NCI-H2196 (cell line): ENCODE results near the gene STARD4.

Source experiments
- DNase-seq: peaks from one replicate; lab custom pipeline; 2025; ENCODE audit not compliant: unreplicated experiment; lab: John Stamatoyannopoulos, UW

STARD4 gene

GRCh38 chr5:111512375-111513130 is at the start of gene STARD4:
Gene STARD4 (minus strand): TSS chr5:111512535. CDS start chr5:111507433, 5,102 bp downstream.
- DNase-seq: peak; percentile 94

GRCh38 chr5:111559680-111560079 is 47.3 kb upstream of the STARD4 start:
- DNase-seq: no peak

- DNase-seq: no peak
Measured at GRCh38 chr5:111557686-111558085, 45.4 kb upstream of the STARD4 start.

- no peak for DNase-seq
Measured at GRCh38 chr5:111557111-111557510, 44.8 kb upstream of the STARD4 start.

DNA sequence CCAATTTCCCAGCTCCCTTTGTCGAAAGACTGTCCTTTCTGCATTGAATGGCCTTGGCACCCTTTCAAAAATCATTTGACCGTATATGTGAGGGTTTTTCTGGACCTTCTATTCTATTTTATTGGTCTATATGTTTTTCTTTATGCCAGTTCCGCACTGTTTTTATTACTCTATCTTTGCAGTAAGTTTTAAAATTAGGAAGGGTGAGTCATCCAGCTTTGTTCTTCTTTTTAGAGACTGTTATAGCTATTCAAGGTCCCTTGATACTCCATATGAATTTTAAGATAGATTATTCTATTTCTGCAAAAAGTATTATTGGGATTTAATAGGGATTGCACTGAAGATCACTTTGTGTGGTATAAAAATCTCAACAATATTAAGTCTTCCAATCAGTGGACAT is 44.2 kb upstream of the STARD4 start:
- DNase-seq: no peak

- DNase-seq: no peak
Measured at GRCh38 chr5:111555760-111556159, 43.4 kb upstream of the STARD4 start.

DNA sequence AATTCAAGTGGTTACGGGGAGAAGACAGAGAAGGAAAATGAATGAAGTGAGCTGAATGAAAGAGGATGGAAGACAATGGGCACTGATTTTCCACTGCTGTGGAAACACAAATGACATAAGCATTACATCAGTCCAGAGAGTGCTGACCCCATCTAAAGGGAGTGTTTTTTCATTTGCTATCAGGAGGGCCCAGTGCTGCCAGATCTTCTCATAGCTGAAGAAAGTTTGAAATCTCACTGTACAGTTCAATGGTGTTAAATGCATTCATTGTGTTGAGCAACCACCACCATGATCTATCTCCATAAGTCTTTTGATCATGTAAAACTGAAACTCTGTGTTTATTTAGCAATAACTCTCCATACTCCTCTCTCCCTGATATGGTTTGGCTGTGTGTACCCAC is 41.5 kb upstream of the STARD4 start:
- DNase-seq: no peak

- no peak for DNase-seq
Measured at GRCh38 chr5:111552896-111553295, 40.6 kb upstream of the STARD4 start.

DNA sequence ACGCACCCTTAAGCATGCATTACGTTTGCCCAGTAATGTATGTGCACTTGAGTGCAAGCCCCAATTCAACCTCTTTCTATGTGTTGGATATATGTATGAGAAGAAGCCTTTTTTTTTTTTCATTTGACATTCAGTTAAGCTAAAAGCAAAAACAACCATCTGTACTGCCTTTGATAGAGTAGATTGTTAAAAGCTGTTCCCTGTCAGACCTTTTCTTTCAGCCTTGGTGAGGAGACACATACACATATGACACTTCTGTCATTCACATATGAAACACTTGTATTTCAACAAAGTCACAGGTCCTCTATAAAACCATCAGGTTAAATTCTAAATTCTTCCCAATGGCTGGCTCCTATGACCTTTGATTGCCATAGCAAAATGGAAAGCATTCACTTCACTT is 40.2 kb upstream of the STARD4 start:
- no peak for DNase-seq

- DNase-seq: no peak
Measured at GRCh38 chr5:111551569-111552275, 39.4 kb upstream of the STARD4 start.

GRCh38 chr5:111551161-111551560 is 38.8 kb upstream of the STARD4 start:
- no peak for DNase-seq

DNA sequence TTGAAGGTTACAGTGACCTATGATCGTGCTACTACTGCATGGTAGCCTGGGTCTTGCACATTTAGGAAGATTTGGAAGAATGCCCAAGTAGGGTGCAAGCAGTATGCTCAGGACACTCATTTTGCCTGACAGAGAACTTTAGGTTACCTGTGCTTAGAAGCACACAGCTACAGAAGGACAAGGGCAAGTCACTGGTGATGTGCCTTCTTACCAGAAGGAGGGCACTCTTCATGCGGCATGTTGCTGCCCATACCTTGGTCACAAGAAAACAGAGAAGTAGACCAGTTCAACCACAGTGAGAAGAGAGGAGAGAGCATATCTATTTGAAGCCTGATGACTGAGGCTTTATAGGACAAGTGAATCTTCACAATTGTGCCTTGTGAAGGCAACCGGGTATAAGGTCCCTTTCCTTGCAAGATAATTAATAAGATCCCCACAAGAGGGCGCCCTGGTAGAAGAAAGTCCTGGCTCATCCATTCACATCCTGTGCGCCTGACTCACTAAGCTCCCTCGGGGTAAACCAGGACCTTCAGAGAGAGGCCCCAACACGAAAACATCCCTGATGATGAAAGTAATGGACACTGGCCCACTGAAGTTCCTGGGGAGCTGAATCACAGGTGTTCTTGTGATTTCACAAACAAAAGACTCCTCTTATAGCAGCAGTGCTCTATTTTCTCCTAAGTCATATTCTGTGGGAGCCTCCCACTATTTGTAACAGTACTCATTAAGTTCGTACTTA is 38.1 kb upstream of the STARD4 start:
- peak; percentile 84 for DNase-seq

- peak; percentile 25 for DNase-seq
Measured at GRCh38 chr5:111548992-111549649, 36.8 kb upstream of the STARD4 start.

DNA sequence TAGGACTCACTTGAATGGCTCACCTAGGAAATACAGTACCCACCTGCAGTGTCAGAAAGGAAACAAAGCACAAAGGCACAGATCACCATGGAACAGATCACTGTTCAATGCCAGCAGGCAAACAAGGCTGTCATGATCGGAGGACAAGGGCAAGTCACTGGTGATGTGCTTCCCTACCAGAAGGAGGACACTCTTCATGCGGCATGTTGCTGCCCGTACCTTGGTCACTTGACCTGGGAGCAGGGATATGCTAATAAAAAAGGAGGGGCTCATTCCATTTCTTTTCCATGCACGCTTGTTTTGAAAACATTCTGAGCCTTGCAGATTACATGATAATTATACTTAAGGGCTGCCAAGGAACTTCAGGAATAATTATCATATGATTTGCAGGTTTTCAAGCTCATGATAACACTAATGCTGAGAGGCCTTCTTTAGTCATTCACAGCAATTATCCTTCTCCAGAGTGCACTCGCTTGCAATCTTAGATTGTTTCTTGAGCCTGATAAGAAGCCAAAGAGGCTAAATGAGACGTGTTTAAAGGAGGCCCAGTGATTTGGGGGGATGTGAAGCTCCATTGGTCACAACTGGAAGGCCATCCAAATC is 36.1 kb upstream of the STARD4 start:
- DNase-seq: no peak

DNA sequence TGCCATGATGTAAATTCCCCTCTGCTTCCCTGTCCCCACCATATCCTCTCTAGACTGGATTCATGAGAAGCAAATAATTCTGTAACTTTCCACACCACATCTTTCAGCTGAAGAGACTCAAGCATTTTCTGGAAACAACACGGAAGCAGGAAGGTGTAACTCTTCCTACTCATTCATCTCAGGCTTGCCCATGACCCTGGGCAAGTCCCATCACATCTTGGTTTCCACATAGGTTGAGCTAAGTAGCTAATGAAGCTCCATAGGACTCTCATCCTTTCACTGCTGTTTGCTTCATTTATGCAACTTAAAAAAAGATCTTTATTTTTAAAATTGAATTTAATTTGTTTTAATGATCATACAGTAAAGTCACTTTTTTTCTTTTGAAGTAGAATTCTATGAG is 32.7 kb upstream of the STARD4 start:
- no peak for DNase-seq

DNA sequence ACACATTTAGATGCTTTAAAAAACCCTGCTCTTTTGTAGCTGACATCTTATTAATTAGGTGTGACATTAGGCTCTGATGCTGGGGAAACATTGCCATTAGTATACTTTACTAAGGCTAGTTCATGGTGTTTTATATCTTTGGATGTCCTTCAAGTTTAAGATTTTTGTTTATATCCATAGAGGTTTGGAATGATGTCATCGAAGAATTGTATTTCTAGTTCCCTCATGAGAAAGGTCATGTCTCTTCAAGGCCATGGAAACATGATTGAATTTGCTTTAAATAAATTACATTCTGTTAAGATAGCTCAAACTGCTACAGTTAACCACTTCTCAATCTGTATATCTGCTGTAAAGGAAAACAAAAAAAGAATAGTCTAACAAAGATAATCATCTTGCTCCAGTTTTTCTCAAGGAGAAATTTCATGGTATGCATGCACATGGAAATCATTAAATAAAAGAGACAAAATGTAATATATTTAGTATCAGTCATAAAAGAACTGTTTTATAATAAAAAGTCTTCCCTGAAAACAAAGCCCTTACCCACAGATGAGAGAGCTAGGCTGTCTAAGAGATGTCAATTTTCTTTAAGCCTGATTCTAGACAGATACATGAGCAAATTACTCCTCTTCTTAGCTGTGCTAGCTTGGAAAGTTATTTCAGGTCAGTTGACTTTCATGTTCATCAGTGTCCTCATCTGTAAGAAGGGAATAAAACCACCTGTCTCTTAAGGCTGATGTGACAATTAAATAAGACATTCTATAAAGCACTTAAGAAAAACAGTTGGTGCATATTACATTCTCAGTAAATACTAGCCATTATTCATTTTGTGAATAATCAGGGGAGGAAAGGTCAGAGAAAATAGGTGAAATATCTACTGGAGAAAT is 25.0 kb upstream of the STARD4 start:
- DNase-seq: no peak

DNA sequence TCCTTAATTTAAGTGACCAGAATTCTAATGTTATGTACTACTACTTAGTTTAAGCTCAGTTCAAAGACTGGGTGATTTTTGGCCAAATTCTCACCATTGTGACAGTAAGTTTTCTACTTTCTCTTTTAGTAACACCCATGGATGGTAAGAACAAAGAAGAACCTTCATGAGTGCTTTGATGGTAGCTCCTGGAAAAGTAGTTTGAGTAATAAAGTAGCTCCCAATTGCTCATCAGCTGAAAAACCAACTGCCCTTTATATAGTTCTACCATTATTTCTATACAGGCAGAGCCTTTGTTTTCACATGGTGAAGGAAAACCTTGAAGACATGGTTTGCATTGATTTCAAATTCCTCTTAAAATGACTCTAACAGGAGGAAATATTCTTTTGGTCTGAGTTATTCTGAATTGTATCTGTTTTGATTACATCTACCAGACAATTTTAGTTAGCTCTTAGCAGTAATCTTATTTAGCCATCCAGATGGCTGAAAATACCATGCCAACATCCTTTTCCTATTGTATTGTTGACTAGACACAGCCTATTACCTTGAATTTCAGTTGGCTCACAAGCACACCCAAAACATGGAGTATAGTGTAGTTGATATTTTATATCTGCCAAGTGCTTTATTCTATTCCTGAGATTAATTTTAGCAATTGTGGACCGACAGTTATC is 23.7 kb upstream of the STARD4 start:
- no peak for DNase-seq

- DNase-seq: no peak
Measured at GRCh38 chr5:111532886-111533582, 20.7 kb upstream of the STARD4 start.

DNA sequence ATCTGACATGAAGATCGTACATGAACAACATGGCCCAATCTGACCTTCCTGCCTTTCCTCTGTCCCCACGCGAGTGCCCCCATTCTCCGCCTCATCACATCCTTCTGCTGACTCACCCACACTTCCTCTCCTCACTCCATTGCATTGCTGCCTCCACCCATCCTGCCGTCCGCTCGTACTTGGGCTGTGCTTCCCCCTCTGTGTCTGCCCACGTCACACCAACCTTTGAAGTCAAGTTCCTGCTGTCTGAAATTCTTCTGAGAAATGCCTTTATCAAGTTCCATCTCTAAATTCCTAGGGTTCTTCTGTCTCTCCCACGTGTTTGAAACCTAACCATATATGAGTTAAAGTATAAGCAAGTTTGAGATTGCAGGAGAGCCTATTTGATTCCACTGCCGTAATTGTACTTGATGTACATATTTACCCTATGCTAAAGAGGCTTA is 18.0 kb upstream of the STARD4 start:
- no peak for DNase-seq
